NB4 (cell line): ENCODE results near the gene PRR15.
A peak's percentile ranks its signal among the peaks of the same experiment; 100 is the strongest.

ENCODE experiments used
- MYC ChIP-seq: IDR thresholded peaks from 2 replicates; pipeline ENCODE4 v1.6.1; 2011; ENCODE audit warnings: low read depth, low read length
- POLR2A ChIP-seq: IDR thresholded peaks from 2 replicates; pipeline ENCODE4 v1.6.1; 2011; ENCODE audit warnings: mild to moderate bottlenecking; ENCODE audit not compliant: insufficient read length; ENCODE audit errors: extremely low read depth
- TF ChIP-seq, protein P1 (sequence below): IDR thresholded peaks from one replicate; pipeline ENCODE4 v1.5.1; 2012; ENCODE audit warnings: low read depth, low read length

DNA sequence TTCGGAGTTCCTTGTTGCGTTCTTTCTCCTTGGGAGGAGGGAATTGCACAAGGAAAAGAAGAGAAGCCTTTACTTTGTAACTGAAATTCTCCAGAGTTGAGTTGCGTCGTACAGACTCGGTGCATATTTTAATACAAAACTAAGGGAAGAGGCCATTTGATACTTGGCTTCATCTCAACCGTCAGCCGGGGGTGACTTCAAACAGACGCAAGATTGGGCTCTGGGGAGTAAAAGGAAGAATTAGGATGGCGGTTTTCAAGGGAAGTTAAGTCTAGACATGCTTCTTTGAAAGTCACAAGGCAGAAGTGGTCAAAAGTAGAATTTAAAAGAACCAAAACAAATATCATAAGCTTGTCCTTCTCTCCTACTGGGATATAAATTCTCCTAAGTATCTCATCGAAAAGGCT lies 1.6 kb downstream of the PRR15 start:
- TF ChIP-seq, protein P1, sequence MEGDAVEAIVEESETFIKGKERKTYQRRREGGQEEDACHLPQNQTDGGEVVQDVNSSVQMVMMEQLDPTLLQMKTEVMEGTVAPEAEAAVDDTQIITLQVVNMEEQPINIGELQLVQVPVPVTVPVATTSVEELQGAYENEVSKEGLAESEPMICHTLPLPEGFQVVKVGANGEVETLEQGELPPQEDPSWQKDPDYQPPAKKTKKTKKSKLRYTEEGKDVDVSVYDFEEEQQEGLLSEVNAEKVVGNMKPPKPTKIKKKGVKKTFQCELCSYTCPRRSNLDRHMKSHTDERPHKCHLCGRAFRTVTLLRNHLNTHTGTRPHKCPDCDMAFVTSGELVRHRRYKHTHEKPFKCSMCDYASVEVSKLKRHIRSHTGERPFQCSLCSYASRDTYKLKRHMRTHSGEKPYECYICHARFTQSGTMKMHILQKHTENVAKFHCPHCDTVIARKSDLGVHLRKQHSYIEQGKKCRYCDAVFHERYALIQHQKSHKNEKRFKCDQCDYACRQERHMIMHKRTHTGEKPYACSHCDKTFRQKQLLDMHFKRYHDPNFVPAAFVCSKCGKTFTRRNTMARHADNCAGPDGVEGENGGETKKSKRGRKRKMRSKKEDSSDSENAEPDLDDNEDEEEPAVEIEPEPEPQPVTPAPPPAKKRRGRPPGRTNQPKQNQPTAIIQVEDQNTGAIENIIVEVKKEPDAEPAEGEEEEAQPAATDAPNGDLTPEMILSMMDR, result no peak
- TF ChIP-seq POLR2A, result no peak
- peak; percentile 22; the same call in 1 of the 2 replicates for TF ChIP-seq MYC
